Endodermal cell (in vitro differentiated cells): ENCODE data around the gene GPX3. TPM values are rescaled to one million over a fixed set of nuclear protein-coding genes. Genes with fewer than 3 reads are reported as not detected.

ENCODE experiments used
- DNase-seq: peaks from one replicate; pipeline ENCODE4 v3.0.0-alpha.2; 2017
- H3K27ac ChIP-seq: 2 replicates; pipeline ENCODE4 v1.5.1; 2013; ENCODE audit warnings: mild to moderate bottlenecking, low read depth, low read length, moderate library complexity
- H3K27me3 ChIP-seq: 2 replicates; pipeline ENCODE4 v1.6.1; 2013; ENCODE audit warnings: mild to moderate bottlenecking, low read length, moderate library complexity; ENCODE audit not compliant: insufficient read depth, control insufficient read depth, poor library complexity, severe bottlenecking
- H3K36me3 ChIP-seq: 2 replicates; pipeline ENCODE4 v1.7.0; 2013; ENCODE audit warnings: mild to moderate bottlenecking, low read length, moderate library complexity; ENCODE audit not compliant: control insufficient read depth, insufficient read depth
- H3K4me1 ChIP-seq: one replicate; pipeline ENCODE4 v1.7.0; 2013; ENCODE audit warnings: low read length; ENCODE audit not compliant: control insufficient read depth, insufficient read depth
- H3K4me3 ChIP-seq: 2 replicates; pipeline ENCODE4 v1.5.1; 2013; ENCODE audit warnings: mild to moderate bottlenecking, low read length, moderate library complexity
- H3K9ac ChIP-seq: 2 replicates; pipeline ENCODE4 v1.6.1; 2013; ENCODE audit warnings: mild to moderate bottlenecking, low read length, moderate library complexity; ENCODE audit not compliant: poor library complexity, severe bottlenecking; ENCODE audit errors: extremely low read depth
- H3K9me3 ChIP-seq: 2 replicates; pipeline ENCODE4 v1.6.1; 2013; ENCODE audit warnings: mild to moderate bottlenecking, low read length, moderate library complexity; ENCODE audit not compliant: control insufficient read depth
- H3K27ac Mint-ChIP-seq: 2 replicates; pipeline ENCODE4 v1.8.0; 2020; ENCODE audit warnings: mixed read lengths
- H3K27me3 Mint-ChIP-seq: 2 replicates; pipeline ENCODE4 v1.8.0; 2021; ENCODE audit warnings: mild to moderate bottlenecking, mixed read lengths; ENCODE audit not compliant: insufficient read depth
- H3K36me3 Mint-ChIP-seq: 2 replicates; pipeline ENCODE4 v1.8.0; 2020; ENCODE audit warnings: low read depth, mixed read lengths
- H3K4me1 Mint-ChIP-seq: 2 replicates; pipeline ENCODE4 v1.8.0; 2020; ENCODE audit warnings: mixed read lengths
- H3K4me3 Mint-ChIP-seq: 2 replicates; pipeline ENCODE4 v1.8.0; 2020; ENCODE audit warnings: mild to moderate bottlenecking, moderate library complexity, mixed read lengths
- H3K9me3 Mint-ChIP-seq: 2 replicates; pipeline ENCODE4 v1.8.0; 2020; ENCODE audit warnings: mild to moderate bottlenecking, mixed read lengths
- WGBS, 2 experiments: methylation state at CpG; one replicate each; pipeline versions ENCODE4 v1.1.5 to v1.1.7; 2013; ENCODE audit warnings: missing lambda C conversion rate in 2 of 2, mixed read lengths in 1 of 2; ENCODE audit not compliant: insufficient coverage in 1 of 2, insufficient read length in 1 of 2; 5-methylcytosine and 5-hydroxymethylcytosine counted together
- total RNA-seq, 2 donors: library from RNA; stranded (reverse); fragmentation: NEBNext Ultra II Directional in 1 of 2; extraction: Animal tissue kit (Norgen Biotek cat#: 25700) in 1 of 2; gene quantifications; 2 replicates in 1 of 2; 3 replicates in 1 of 2; pipeline ENCODE4 v1.2.1, GENCODE V29; 2021
- TF ChIP-seq, protein P1 (sequence below): fragments of 200-600 bp; sonication (generic); conservative IDR thresholded peaks from 2 replicates; pipeline ENCODE4 v1.5.0; 2021; ENCODE audit warnings: antibody characterized with exemption, mild to moderate bottlenecking

The GPX3 gene
- total RNA-seq, 2 donors from 2014 or later = 44.9 to 47.1 TPM

DNA sequence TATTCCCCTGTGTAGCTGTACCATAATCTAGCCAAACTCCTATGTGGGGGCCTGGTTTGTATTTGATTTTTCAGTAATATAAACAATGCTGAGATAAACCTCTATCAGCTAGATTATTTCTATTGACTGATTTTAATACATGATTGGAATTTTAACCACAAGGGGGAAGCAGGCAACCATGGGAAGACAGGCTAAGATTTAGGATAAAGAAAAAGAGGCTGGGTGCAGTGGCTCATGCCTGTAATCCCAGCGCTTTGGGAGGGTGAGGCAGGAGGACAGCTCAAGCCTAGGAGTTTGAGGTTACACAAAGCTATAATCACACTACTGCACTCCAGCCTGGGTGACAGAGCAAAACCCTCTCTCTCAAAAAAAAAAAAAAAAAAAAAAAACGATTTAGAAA lies 18.1 kb upstream of the GPX3 start:
- H3K9ac ChIP-seq = no peak overlapping the region
- no peak overlapping the region for H3K27ac Mint-ChIP-seq
- WGBS, 2 experiments = 54 to 60% methylated on average over 1 to 2 of the region's 2 CpGs
- H3K4me3 ChIP-seq = no peak overlapping the region
- H3K9me3 Mint-ChIP-seq = no peaks in the 10 kb centered on the region
- no peaks in the 10 kb centered on the region for H3K27me3 Mint-ChIP-seq
- TF ChIP-seq, protein P1, sequence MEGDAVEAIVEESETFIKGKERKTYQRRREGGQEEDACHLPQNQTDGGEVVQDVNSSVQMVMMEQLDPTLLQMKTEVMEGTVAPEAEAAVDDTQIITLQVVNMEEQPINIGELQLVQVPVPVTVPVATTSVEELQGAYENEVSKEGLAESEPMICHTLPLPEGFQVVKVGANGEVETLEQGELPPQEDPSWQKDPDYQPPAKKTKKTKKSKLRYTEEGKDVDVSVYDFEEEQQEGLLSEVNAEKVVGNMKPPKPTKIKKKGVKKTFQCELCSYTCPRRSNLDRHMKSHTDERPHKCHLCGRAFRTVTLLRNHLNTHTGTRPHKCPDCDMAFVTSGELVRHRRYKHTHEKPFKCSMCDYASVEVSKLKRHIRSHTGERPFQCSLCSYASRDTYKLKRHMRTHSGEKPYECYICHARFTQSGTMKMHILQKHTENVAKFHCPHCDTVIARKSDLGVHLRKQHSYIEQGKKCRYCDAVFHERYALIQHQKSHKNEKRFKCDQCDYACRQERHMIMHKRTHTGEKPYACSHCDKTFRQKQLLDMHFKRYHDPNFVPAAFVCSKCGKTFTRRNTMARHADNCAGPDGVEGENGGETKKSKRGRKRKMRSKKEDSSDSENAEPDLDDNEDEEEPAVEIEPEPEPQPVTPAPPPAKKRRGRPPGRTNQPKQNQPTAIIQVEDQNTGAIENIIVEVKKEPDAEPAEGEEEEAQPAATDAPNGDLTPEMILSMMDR = peak; percentile 77
- no peak overlapping the region for H3K4me3 Mint-ChIP-seq
- peaks cover 22% of the 10 kb centered on the region for H3K4me1 Mint-ChIP-seq
- peaks cover 4% of the 10 kb centered on the region for H3K4me1 ChIP-seq
- H3K9me3 ChIP-seq = no peaks in the 10 kb centered on the region
- no peaks in the 10 kb centered on the region for H3K36me3 ChIP-seq
- peak; percentile 57 for DNase-seq
- H3K27ac ChIP-seq = no peak overlapping the region
- no peaks in the 10 kb centered on the region for H3K27me3 ChIP-seq
- no peaks in the 10 kb centered on the region for H3K36me3 Mint-ChIP-seq

DNA sequence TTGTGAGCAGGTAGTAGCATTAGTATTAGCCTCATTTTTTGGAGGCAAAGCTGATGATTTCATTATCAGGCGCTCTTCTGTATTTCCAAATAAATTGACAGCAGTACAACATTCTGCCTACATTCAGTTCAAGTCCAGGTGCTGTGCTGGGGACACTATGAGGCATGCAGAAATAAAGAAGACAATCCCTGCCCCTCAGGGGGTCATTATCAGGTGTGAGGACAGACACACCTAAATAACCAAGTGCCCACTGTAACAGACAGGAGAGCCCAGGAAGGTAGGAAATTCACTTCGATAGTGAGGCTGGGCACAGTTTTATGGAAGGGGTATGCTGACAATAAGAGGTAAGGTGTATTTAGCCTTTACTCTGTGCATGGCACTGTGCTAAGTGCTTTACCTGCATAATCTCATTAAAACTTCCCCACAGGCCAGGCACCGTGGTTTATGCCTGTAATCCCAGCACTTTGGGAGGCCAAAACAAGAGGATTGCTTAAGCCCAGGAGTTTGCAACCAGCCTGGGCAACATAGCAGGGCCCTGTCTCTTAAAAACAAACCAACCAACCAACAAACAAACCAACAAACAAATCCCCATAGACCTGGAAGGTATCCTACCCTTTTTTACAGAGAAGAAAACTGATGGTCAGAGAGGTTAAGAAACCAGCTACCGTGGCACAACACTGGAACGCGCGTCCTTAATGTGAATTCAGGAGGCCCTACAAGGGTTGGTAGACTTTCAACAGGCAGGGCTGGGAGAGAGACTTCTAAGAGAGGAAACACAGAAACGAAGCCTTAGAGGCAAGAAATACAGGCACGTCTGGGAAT lies 17.5 kb upstream of the GPX3 start:
- Mint-ChIP-seq H3K27me3 (no peaks in the 10 kb centered on the region), H3K36me3 (no peaks in the 10 kb centered on the region), H3K27ac (peak overlapping the region; percentile 16), H3K4me3 (no peak overlapping the region), H3K4me1 (peaks cover 23% of the 10 kb centered on the region), H3K9me3 (no peaks in the 10 kb centered on the region)
- Histone ChIP-seq H3K36me3 (no peaks in the 10 kb centered on the region), H3K27ac (no peak overlapping the region), H3K9ac (no peak overlapping the region), H3K4me1 (peaks cover 4% of the 10 kb centered on the region), H3K9me3 (no peaks in the 10 kb centered on the region), H3K4me3 (no peak overlapping the region), H3K27me3 (no peaks in the 10 kb centered on the region)
- 83 to 87% methylated on average over 8 to 9 of the region's 9 CpGs for WGBS, 2 experiments
- DNase-seq = peak; percentile 77
- TF ChIP-seq, protein P1 = no peak

DNA sequence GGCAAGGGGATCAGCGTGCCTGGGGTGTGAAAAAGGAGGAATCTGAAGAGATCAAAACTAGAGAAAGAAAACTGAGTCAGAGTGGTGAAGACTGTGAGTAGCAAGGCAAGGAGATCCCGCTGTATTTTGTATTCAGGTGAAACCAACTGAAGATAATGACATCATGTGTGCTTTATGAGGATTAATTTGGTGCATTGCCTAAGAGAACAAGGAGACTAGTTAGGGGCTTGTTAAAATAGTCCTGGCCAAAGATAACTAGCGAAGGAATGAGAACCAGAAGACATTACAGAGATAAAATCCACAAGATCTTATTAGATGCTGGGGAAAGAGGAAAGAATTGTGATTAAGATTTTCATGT lies 16.9 kb upstream of the GPX3 start:
- 85 to 97% methylated on average over 3 of the region's 3 CpGs for WGBS, 2 experiments
- Histone ChIP-seq H3K9me3 (no peaks in the 10 kb centered on the region), H3K27me3 (no peaks in the 10 kb centered on the region), H3K4me1 (peaks cover 4% of the 10 kb centered on the region), H3K9ac (no peak overlapping the region), H3K4me3 (no peak overlapping the region), H3K36me3 (no peaks in the 10 kb centered on the region), H3K27ac (no peak overlapping the region)
- H3K4me3 Mint-ChIP-seq = no peak overlapping the region
- no peaks in the 10 kb centered on the region for H3K27me3 Mint-ChIP-seq
- H3K9me3 Mint-ChIP-seq = no peaks in the 10 kb centered on the region
- peak overlapping the region; percentile 16 for H3K27ac Mint-ChIP-seq
- TF ChIP-seq, protein P1 = no peak
- DNase-seq = no peak
- H3K36me3 Mint-ChIP-seq = no peaks in the 10 kb centered on the region
- peaks cover 29% of the 10 kb centered on the region for H3K4me1 Mint-ChIP-seq
